MM.1S (cell line): ENCODE results near the gene C1QB.

Source experiments
- CTCF ChIP-seq: fragments of 300-600 bp; sonication (generic); IDR thresholded peaks from 2 replicates; pipeline ENCODE4 v1.5.1; 2016; ENCODE audit warnings: antibody characterized with exemption, low read length, mixed read lengths
- EZH2 ChIP-seq: fragments of 300-600 bp; sonication (generic); optimal IDR thresholded peaks from 2 replicates; pipeline ENCODE3; 2017; ENCODE audit warnings: low read depth, mild to moderate bottlenecking, antibody characterized with exemption, low read length, mixed read lengths
- EZH2phosphoT487 ChIP-seq: fragments of 300-600 bp; sonication (generic); IDR thresholded peaks from 2 replicates; pipeline ENCODE4 v1.6.1; 2018; ENCODE audit warnings: antibody characterized with exemption, low read length

GRCh38 chr1:22635436-22635835 is 17.6 kb upstream of the C1QB start:
- no peak for TF ChIP-seq EZH2
- TF ChIP-seq CTCF, result no peak
- no peak for TF ChIP-seq EZH2phosphoT487
